Endothelial cell of umbilical vein (primary cell): ENCODE data around the gene RAPGEF4. TPM values are rescaled to one million over a fixed set of nuclear protein-coding genes. Genes with fewer than 3 reads are reported as not detected.

Experiments used
- BruUV-seq: library from RNA; stranded (reverse); fragments of 400-500 nt; replicated peaks from 2 replicates; lab custom pipeline; 2021; lab: Mats Ljungman, UMichigan
- CTCF ChIA-PET: fragments of 300-600, 350-600 bp; sonication (Branson Sonifier 250); formaldehyde crosslinking; loops from one replicate; lab custom pipeline; 2021; ENCODE audit warnings: antibody characterized with exemption, inconsistent platforms; lab: Charles Lee
- POLR2A ChIA-PET: fragments of 300-600, 350-600 bp; sonication (Branson Sonifier 250); formaldehyde crosslinking; loops from one replicate; lab custom pipeline; 2021; ENCODE audit warnings: antibody characterized with exemption, inconsistent platforms; lab: Charles Lee
- DNase-seq: peaks from one replicate; pipeline ENCODE4 v3.0.0-alpha.2; 2011; ENCODE audit warnings: low read depth, low spot score
- FAIRE-seq: peaks from 2 replicates; lab custom pipeline; 2011; peaks lifted over from hg19 to GRCh38; lab: Jason Lieb, UNC
- H2AFZ ChIP-seq: 2 replicates; pipeline ENCODE4 v1.6.0; 2012; ENCODE audit warnings: low read depth, low read length, control low read depth, inconsistent platforms
- H3K27ac ChIP-seq: 2 replicates; pipeline ENCODE4 v1.5.1; 2011; ENCODE audit warnings: low read depth, mild to moderate bottlenecking, control low read depth, low read length, moderate library complexity; ENCODE audit not compliant: insufficient read depth
- H3K27me3 ChIP-seq, 2 experiments: 2 replicates each; pipeline versions ENCODE4 v1.6.0 to v1.6.1; 2011; ENCODE audit warnings: low read length in 2 of 2, mixed read lengths in 1 of 2; ENCODE audit not compliant: control insufficient read depth in 2 of 2, insufficient read depth in 2 of 2
- H3K36me3 ChIP-seq, 2 experiments: 2 replicates in 1 of 2; 3 replicates in 1 of 2; pipeline ENCODE4 v1.5.1; 2011; ENCODE audit warnings: low read length in 2 of 2, mild to moderate bottlenecking in 1 of 2, moderate library complexity in 1 of 2; ENCODE audit not compliant: control insufficient read depth in 2 of 2, insufficient read depth in 2 of 2; ENCODE audit errors: extremely low read depth in 1 of 2
- H3K4me1 ChIP-seq: 3 replicates; pipeline ENCODE4 v1.5.1; 2011; ENCODE audit warnings: mild to moderate bottlenecking, low read length; ENCODE audit not compliant: control insufficient read depth, insufficient read depth; ENCODE audit errors: extremely low read depth
- H3K4me2 ChIP-seq: 2 replicates; pipeline ENCODE4 v1.6.1; 2011; ENCODE audit warnings: low read length, control low read depth, mixed read lengths; ENCODE audit not compliant: insufficient read depth
- H3K4me3 ChIP-seq, 3 experiments: fragments of 200-600 bp in 1 of 3; sonication (generic), shearing (Covaris generic) in 1 of 3; replicated peaks in 1 of 3; 2 replicates each; pipeline ENCODE4 v1.5.1; 2011 to 2016; ENCODE audit warnings: control low read depth in 3 of 3, low read length in 3 of 3, mild to moderate bottlenecking in 2 of 3, inconsistent platforms in 1 of 3, low read depth in 1 of 3, moderate library complexity in 1 of 3; ENCODE audit not compliant: insufficient read depth in 1 of 3
- H3K79me2 ChIP-seq: 2 replicates; pipeline ENCODE4 v1.6.0; 2012; ENCODE audit warnings: low read length, inconsistent platforms; ENCODE audit not compliant: control insufficient read depth, insufficient read depth
- H3K9ac ChIP-seq: replicated peaks from 2 replicates; pipeline ENCODE3; 2011; ENCODE audit warnings: low read length, control low read depth; ENCODE audit not compliant: insufficient read depth; ENCODE audit errors: extremely low read depth
- H3K9me1 ChIP-seq: replicated peaks from 3 replicates; pipeline ENCODE4 v1.6.0; 2011; ENCODE audit warnings: mild to moderate bottlenecking, low read length; ENCODE audit not compliant: control insufficient read depth, insufficient read depth; ENCODE audit errors: extremely low read depth
- H3K9me3 ChIP-seq: replicated peaks from 2 replicates; pipeline ENCODE4 v1.5.1; 2012; ENCODE audit warnings: low read length, inconsistent platforms; ENCODE audit not compliant: control insufficient read depth, insufficient read depth
- H4K20me1 ChIP-seq: replicated peaks from 2 replicates; pipeline ENCODE3; 2011; ENCODE audit warnings: mild to moderate bottlenecking, low read length; ENCODE audit not compliant: control insufficient read depth, insufficient read depth; ENCODE audit errors: extremely low read depth
- CTCF ChIP-seq, 2 donors: IDR thresholded peaks; 1 replicate in 1 of 2; 2 replicates in 1 of 2; pipeline ENCODE4 v1.5.1; 2011; ENCODE audit warnings: low read length in 2 of 2, mild to moderate bottlenecking in 2 of 2, moderate library complexity in 2 of 2, control low read depth in 1 of 2, inconsistent platforms in 1 of 2, low read depth in 1 of 2; ENCODE audit not compliant: insufficient read depth in 1 of 2; ENCODE audit errors: extremely low read depth in 1 of 2
- FOS ChIP-seq: IDR thresholded peaks from 2 replicates; pipeline ENCODE4 v1.6.1; 2011; ENCODE audit warnings: mild to moderate bottlenecking, low read length, moderate library complexity, borderline replicate concordance; ENCODE audit not compliant: insufficient read depth
- GATA2 ChIP-seq: IDR thresholded peaks from 2 replicates; pipeline ENCODE4 v1.7.0; 2011; ENCODE audit warnings: low read depth, mild to moderate bottlenecking, moderate library complexity, mixed read lengths, low read length; ENCODE audit not compliant: insufficient read length, insufficient read depth
- JUN ChIP-seq: IDR thresholded peaks from 2 replicates; pipeline ENCODE4 v1.6.1; 2011; ENCODE audit warnings: borderline replicate concordance, low read depth; ENCODE audit not compliant: insufficient read length, insufficient read depth
- MAX ChIP-seq: IDR thresholded peaks from 2 replicates; pipeline ENCODE4 v1.6.1; 2011; ENCODE audit not compliant: insufficient read depth, insufficient read length
- MYC ChIP-seq: IDR thresholded peaks from one replicate; pipeline ENCODE4 v1.6.1; 2011; ENCODE audit warnings: mild to moderate bottlenecking, low read depth, low read length
- POLR2AphosphoS5 ChIP-seq: IDR thresholded peaks from 2 replicates; pipeline ENCODE4 v1.6.1; 2012; ENCODE audit warnings: low read depth, mild to moderate bottlenecking, control low read depth, low read length, moderate library complexity; ENCODE audit not compliant: insufficient read depth
- dilution Hi-C: fragments of 300-500 bp; cut with MboI; formaldehyde crosslinking; loops from one replicate; pipeline ENCODE4 v1.15.0; 2019; ENCODE audit warnings: low sequenced_read_pairs; ENCODE audit not compliant: extremely low pct_ligation_motif_present
- intact Hi-C: fragments of 100-400 bp; cut with micrococcal nuclease; formaldehyde crosslinking; loops from one replicate; pipeline ENCODE4 v1.10.0; 2022
- polyA plus RNA-seq, 4 experiments: library from polyadenylated mRNA; depleted of rRNA in 3 of 4; stranded (reverse) in 3 of 4; unstranded in 1 of 4; fragments of >200 nt; gene quantifications; 2 replicates each; pipeline versions ENCODE4 v1.2.1 to v1.2.3, GENCODE V29; 2011 to 2012; ENCODE audit warnings: missing spikeins in 1 of 4
- total RNA-seq: library from RNA; stranded (reverse); gene quantifications from 2 replicates; pipeline ENCODE4 v1.2.3, GENCODE V29; 2021

RAPGEF4 gene
- total and polyA plus RNA-seq, 2 donors (not counting 3 experiments of a cell fraction or from before 2014, with no cell fraction given), result 7.2 to 9.2 TPM

GRCh38 chr2:172962824-172963223 lies 227.2 kb downstream of the RAPGEF4 start:
- no peaks in the 10 kb centered on the region for H3K9me1 ChIP-seq
- no peaks in the 10 kb centered on the region for H3K79me2 ChIP-seq
- ChIA-PET POLR2A (no interaction called here), CTCF (no interaction called here)
- intact Hi-C loops (loop anchor here (1.0 kb wide), 1 partner anchor 32 kb away; no protein-coding TSS in a partner anchor), dilution Hi-C loops (no loop called here)
- BruUV-seq, result no TSS peak
- peak overlapping the region; percentile 64 for H3K4me2 ChIP-seq
- TF ChIP-seq JUN, result peak; percentile 94
- no peak for TF ChIP-seq CTCF (IDR thresholded peaks at IDR 0.05; ENCODE audit: extremely low read depth in 1 of 2, insufficient read depth in 1 of 2, low read depth in 1 of 2, low read length in 2 of 2)
- peak; percentile 82 for TF ChIP-seq GATA2
- TF ChIP-seq MYC, result no peak
- peak; percentile 98 for TF ChIP-seq FOS
- peak; percentile 92 for TF ChIP-seq POLR2AphosphoS5
- no peak for TF ChIP-seq MAX
- peaks cover 35% of the 10 kb centered on the region for H3K4me1 ChIP-seq
- peak overlapping the region; percentile 88 for H3K27ac ChIP-seq
- FAIRE-seq (peak; percentile 99), DNase-seq (peak; percentile 94)
- H4K20me1 ChIP-seq, result no peaks in the 10 kb centered on the region
- peaks cover 0 to 3% of the 10 kb centered on the region in 2 experiments for H3K36me3 ChIP-seq
- no peaks in the 10 kb centered on the region for H3K27me3 ChIP-seq
- peak overlapping the region; percentile 19 for H3K9ac ChIP-seq
- no peak overlapping the region for H2AFZ ChIP-seq
- no peaks in the 10 kb centered on the region for H3K9me3 ChIP-seq
- H3K4me3 ChIP-seq, result no peak overlapping the region
